Lung microvascular endothelial cell (primary cell): Measurements from ENCODE around the gene CCDC180. TPM values are rescaled to one million over a fixed set of nuclear protein-coding genes. Genes with fewer than 3 reads are reported as not detected.
"Not testable (repeated sequence)": the region's sequence is repeated elsewhere in the genome, so short reads cannot be mapped to it uniquely, and the experiment has no call there.

Experiments
- DNase-seq, 2 donors: peaks; one replicate each; pipeline versions ENCODE4 v3.0.0 to v3.0.0-alpha.2; 2010; ENCODE audit warnings: low read depth in 2 of 2
- total RNA-seq: library from RNA; depleted of rRNA; stranded (reverse); fragments of >200 nt; gene quantifications from 2 replicates; pipeline ENCODE4 v1.2.1, GENCODE V29; 2014

The CCDC180 gene
- total RNA-seq: 0.44 and 1.6 TPM in 2 replicates

- peak; percentile 23 to 32 for DNase-seq
These were observed at the start of gene CCDC180 for GRCh38 chr9:97307500-97308163. CCDC180 (plus strand) TSS chr9:97307659; CDS start chr9:97308064, 405 bp downstream.

- not testable (repeated sequence) for DNase-seq
These were observed 47.5 kb upstream of the CCDC180 start for GRCh38 chr9:97259834-97260514.

GRCh38 chr9:97271292-97271691 is 36.2 kb upstream of the CCDC180 start:
- DNase-seq: no peak

- no peak for DNase-seq
These were observed 35.4 kb upstream of the CCDC180 start for GRCh38 chr9:97272072-97272471.

GRCh38 chr9:97276310-97276852 is 31.1 kb upstream of the CCDC180 start:
- no peak for DNase-seq

- no peak for DNase-seq
These were observed 29.5 kb upstream of the CCDC180 start for GRCh38 chr9:97277953-97278352.

- no peak for DNase-seq
These were observed 26.6 kb upstream of the CCDC180 start for GRCh38 chr9:97280755-97281330.

GRCh38 chr9:97283768-97284167 is 23.7 kb upstream of the CCDC180 start:
- no peak for DNase-seq

- DNase-seq: no peak
These were observed 22.7 kb upstream of the CCDC180 start for GRCh38 chr9:97284798-97285197.

- DNase-seq: no peak
These were observed 15.3 kb upstream of the CCDC180 start for GRCh38 chr9:97292200-97292599.

GRCh38 chr9:97293207-97293721 is 14.2 kb upstream of the CCDC180 start:
- DNase-seq: peak; percentile 83 to 97

- DNase-seq: peak in 1 of 2 donors; percentile 9
These were observed 13.6 kb upstream of the CCDC180 start for GRCh38 chr9:97293818-97294217.

- no peak for DNase-seq
These were observed 9.6 kb upstream of the CCDC180 start for GRCh38 chr9:97297889-97298288.

- no peak for DNase-seq
These were observed 7.5 kb upstream of the CCDC180 start for GRCh38 chr9:97299809-97300414.

GRCh38 chr9:97300586-97300985 is 6.9 kb upstream of the CCDC180 start:
- no peak for DNase-seq

GRCh38 chr9:97301974-97302373 is 5.5 kb upstream of the CCDC180 start:
- DNase-seq: no peak

GRCh38 chr9:97304586-97304985 is 2.9 kb upstream of the CCDC180 start:
- DNase-seq: no peak

- DNase-seq: no peak
These were observed 1.8 kb upstream of the CCDC180 start for GRCh38 chr9:97305501-97306298.

GRCh38 chr9:97307091-97307490 is 368 bp upstream of the CCDC180 start:
- peak; percentile 65 to 82 for DNase-seq

GRCh38 chr9:97309260-97309659 is 1.8 kb downstream of the CCDC180 start:
- DNase-seq: no peak

- no peak for DNase-seq
These were observed 2.6 kb downstream of the CCDC180 start for GRCh38 chr9:97310023-97310422.
